K562 (cell line): ENCODE results near the gene ACOT13. TPM values are rescaled to one million over a fixed set of nuclear protein-coding genes. Genes with fewer than 3 reads are reported as not detected.

Experiments
- ATAC-seq: fragments of 200-7000 bp; cut with Tn5 transposase; 3 replicates; pipeline ENCODE4 v1.9.1; 2020; ENCODE audit warnings: moderate library complexity
- BruUV-seq: library from RNA; stranded (reverse); fragments of 400-500 nt; replicated peaks from 2 replicates; lab custom pipeline; 2021; lab: Mats Ljungman, UMichigan
- CTCF ChIA-PET: fragments of 300-600 bp; formaldehyde crosslinking; extraction: SDS; loops from one replicate; lab custom pipeline; 2021; ENCODE audit warnings: low intra/inter-chr PET ratio; lab: Yijun Ruan, JAX
- POLR2A ChIA-PET: fragments of 300-600, 350-650 bp; sonication (Branson Sonifier 250); formaldehyde crosslinking; extraction: SDS; loops from one replicate; lab custom pipeline; 2021; ENCODE audit warnings: antibody characterized with exemption, inconsistent platforms; lab: Yijun Ruan, JAX
- DNase-seq, 4 experiments: peaks; one replicate each; pipeline versions ENCODE4 v3.0.0 to v3.0.0-alpha.2; 2011 to 2018; ENCODE audit warnings: low spot score in 3 of 4, mixed read lengths in 3 of 4; ENCODE audit errors: extremely low read depth in 1 of 4
- FAIRE-seq: peaks from 2 replicates; lab custom pipeline; 2011; peaks lifted over from hg19 to GRCh38; lab: Jason Lieb, UNC
- H2AFZ ChIP-seq: 2 replicates; pipeline ENCODE4 v1.6.0; 2011; ENCODE audit warnings: low read depth, low read length, control low read depth, inconsistent platforms
- H3K27ac ChIP-seq: fragments of 200-600 bp; 3 replicates; pipeline ENCODE4 v1.8.0; 2011; ENCODE audit warnings: low read depth, mild to moderate bottlenecking, control low read depth, inconsistent platforms, low read length, moderate library complexity, mixed read lengths; ENCODE audit errors: extremely low read depth
- H3K27me3 ChIP-seq, 2 experiments: fragments of 300-600 bp in 1 of 2; 2 replicates in 1 of 2; 3 replicates in 1 of 2; pipeline versions ENCODE4 v1.6.0 to v1.8.0; 2011; ENCODE audit warnings: inconsistent platforms in 2 of 2, low read length in 2 of 2, mild to moderate bottlenecking in 1 of 2, mixed read lengths in 1 of 2, moderate library complexity in 1 of 2; ENCODE audit not compliant: control insufficient read depth in 2 of 2, insufficient read depth in 2 of 2
- H3K36me3 ChIP-seq: fragments of 300-600 bp; 3 replicates; pipeline ENCODE4 v1.8.0; 2011; ENCODE audit warnings: mild to moderate bottlenecking, low read length, inconsistent platforms; ENCODE audit not compliant: control insufficient read depth, insufficient read depth
- H3K4me1 ChIP-seq, 2 experiments: fragments of 200-600 bp in 1 of 2; replicated peaks in 1 of 2; 2 replicates in 1 of 2; 3 replicates in 1 of 2; pipeline versions ENCODE4 v1.5.1 to v1.8.0; 2011; ENCODE audit warnings: inconsistent platforms in 2 of 2, low read length in 2 of 2, mild to moderate bottlenecking in 1 of 2, mixed read lengths in 1 of 2, moderate library complexity in 1 of 2; ENCODE audit not compliant: control insufficient read depth in 2 of 2, insufficient read depth in 2 of 2
- H3K4me2 ChIP-seq: 2 replicates; pipeline ENCODE4 v1.6.1; 2011; ENCODE audit warnings: low read length, control low read depth, inconsistent platforms, mixed read lengths; ENCODE audit not compliant: insufficient read depth
- H3K4me3 ChIP-seq: fragments of 200-600 bp; sonication (generic), shearing (Covaris generic); 2 replicates; pipeline ENCODE4 v1.5.1; 2016; ENCODE audit warnings: control low read depth, inconsistent platforms
- H3K79me2 ChIP-seq: fragments of 200-600 bp; 3 replicates; pipeline ENCODE4 v1.8.0; 2011; ENCODE audit warnings: low read length, inconsistent platforms; ENCODE audit not compliant: control insufficient read depth, insufficient read depth
- H3K9ac ChIP-seq, 2 experiments: 2 replicates each; pipeline versions ENCODE4 v1.6.0 to v1.6.1; 2011; ENCODE audit warnings: low read depth in 2 of 2, low read length in 2 of 2, control low read depth in 1 of 2, inconsistent platforms in 1 of 2, mild to moderate bottlenecking in 1 of 2, mixed read lengths in 1 of 2; ENCODE audit not compliant: insufficient read depth in 1 of 2
- H3K9me1 ChIP-seq: one replicate; pipeline ENCODE4 v1.6.0; 2011; ENCODE audit warnings: inconsistent platforms, mild to moderate bottlenecking, low read length, moderate library complexity; ENCODE audit not compliant: control insufficient read depth, insufficient read depth
- H3K9me3 ChIP-seq: replicated peaks from 2 replicates; pipeline ENCODE4 v1.5.1; 2011; ENCODE audit warnings: low read depth, low read length, inconsistent platforms; ENCODE audit not compliant: control insufficient read depth, insufficient read depth
- H4K20me1 ChIP-seq: replicated peaks from 2 replicates; pipeline ENCODE4 v1.6.1; 2011; ENCODE audit warnings: low read length, inconsistent platforms, mixed read lengths; ENCODE audit not compliant: control insufficient read depth, insufficient read depth
- MAFG ChIP-seq: fragments of 450-650 bp; conservative IDR thresholded peaks from 2 replicates; pipeline ENCODE4 v1.6.1; 2016; ENCODE audit warnings: missing genetic modification characterization, missing compliant biosample characterization
- NFE2 ChIP-seq: IDR thresholded peaks from 2 replicates; pipeline ENCODE4 v1.6.1; 2014; ENCODE audit warnings: antibody characterized with exemption, low read depth
- SAFB ChIP-seq: fragments of 200-400 bp; formaldehyde crosslinking; IDR thresholded peaks from 2 replicates; pipeline ENCODE4 v1.6.1; 2017; ENCODE audit warnings: low read depth, low read length, borderline replicate concordance
- SIN3A ChIP-seq, 2 experiments: fragments of 150-350 bp in 1 of 2; IDR thresholded peaks; 2 replicates each; pipeline ENCODE4 v1.6.1; 2011 to 2016; ENCODE audit warnings: borderline replicate concordance in 2 of 2, low read depth in 2 of 2, low read length in 2 of 2, mild to moderate bottlenecking in 2 of 2, moderate library complexity in 2 of 2; ENCODE audit not compliant: control insufficient read depth in 1 of 2
- SMARCE1 ChIP-seq: fragments of 450-650 bp; IDR thresholded peaks from 2 replicates; pipeline ENCODE4 v1.7.1; 2016; ENCODE audit warnings: mild to moderate bottlenecking
- THRAP3 ChIP-seq: fragments of 450-650 bp; IDR thresholded peaks from 2 replicates; pipeline ENCODE4 v1.6.1; 2016; ENCODE audit warnings: mild to moderate bottlenecking, inconsistent platforms, borderline replicate concordance
- ZNF316 ChIP-seq: fragments of 450-650 bp; IDR thresholded peaks from 2 replicates; pipeline ENCODE4 v1.6.1; 2016
- ZNF785 ChIP-seq: fragments of 250-450 bp; sonication (Bioruptor Pico); IDR thresholded peaks from 2 replicates; pipeline ENCODE4 v1.4.0; 2020; ENCODE audit warnings: mild to moderate bottlenecking
- WGBS: fragments of 100-300 bp; shearing (Covaris generic); methylation state at CpG from one replicate; pipeline ENCODE4 v1.1.6; 2016; ENCODE audit warnings: low coverage, mixed read lengths; ENCODE audit not compliant: insufficient coverage; ENCODE audit errors: missing lambda C conversion rate; 5-methylcytosine and 5-hydroxymethylcytosine counted together
- in situ Hi-C: fragments of 300-500 bp; cut with MboI; formaldehyde crosslinking; loops from 4 replicates; pipeline ENCODE4 v1.15.0; 2018; ENCODE audit warnings: inconsistent platforms, mixed read lengths
- intact Hi-C: fragments of 100-400 bp; cut with micrococcal nuclease; formaldehyde crosslinking; loops from 2 replicates; pipeline ENCODE4 v1.14.2; 2022
- polyA plus RNA-seq, 8 experiments: library from polyadenylated mRNA; depleted of rRNA in 4 of 8; stranded (reverse) in 5 of 8; unstranded in 3 of 8; fragments of >200 nt; fragmentation: Nextera tagmentation in 2 of 8; fragmentation: Illumina TruSeq in 1 of 8; extraction: Ambion mirVana in 2 of 8; extraction: Trizol in 1 of 8; gene quantifications; 2 replicates each; pipeline versions ENCODE4 v1.2.1 to v1.2.3, GENCODE V29; 2011 to 2014; ENCODE audit warnings: inconsistent platforms in 1 of 8, missing spikeins in 1 of 8
- total RNA-seq, 7 experiments: library from RNA; depleted of rRNA in 6 of 7; stranded (reverse); fragments of >200 nt in 6 of 7; fragmentation: Illumina TruSeq in 2 of 7; extraction: Trizol in 2 of 7; gene quantifications; 2 replicates each; pipeline versions ENCODE4 v1.2.1 to v1.2.3, GENCODE V29; 2011 to 2021; ENCODE audit warnings: low replicate concordance in 1 of 7
- TF ChIP-seq, protein P1 (sequence below): fragments of 250-450 bp; sonication (Bioruptor Pico); IDR thresholded peaks from 2 replicates; pipeline ENCODE4 v1.5.0; 2022; ENCODE audit warnings: mild to moderate bottlenecking
- TF ChIP-seq, protein P2 (sequence below): fragments of 450-650 bp; conservative IDR thresholded peaks from 2 replicates; pipeline ENCODE4 v1.6.1; 2016; ENCODE audit warnings: missing genetic modification characterization, low read depth, mild to moderate bottlenecking, missing compliant biosample characterization, moderate library complexity
- TF ChIP-seq, protein P3 (sequence below): fragments of 450-650 bp; formaldehyde crosslinking; conservative IDR thresholded peaks from 2 replicates; pipeline ENCODE4 v1.4.0; 2022; ENCODE audit warnings: mild to moderate bottlenecking, missing genetic modification characterization
- TF ChIP-seq, protein P4 (sequence below): fragments of 450-650 bp; formaldehyde crosslinking; IDR thresholded peaks from 2 replicates; pipeline ENCODE4 v1.4.0; 2022; ENCODE audit warnings: mild to moderate bottlenecking, moderate library complexity
- TF ChIP-seq, protein P5 (sequence below): sonication (generic); formaldehyde crosslinking; IDR thresholded peaks from 2 replicates; pipeline ENCODE4 v1.8.0; 2022; ENCODE audit warnings: missing genetic modification reagents, mild to moderate bottlenecking, moderate library complexity, borderline replicate concordance

Gene ACOT13
- total and polyA plus RNA-seq, 9 of the 15 experiments (the other 6 are each of a cell fraction or from before 2014, with no cell fraction given) = 14.1 to 129 (median 65.7) TPM

DNA sequence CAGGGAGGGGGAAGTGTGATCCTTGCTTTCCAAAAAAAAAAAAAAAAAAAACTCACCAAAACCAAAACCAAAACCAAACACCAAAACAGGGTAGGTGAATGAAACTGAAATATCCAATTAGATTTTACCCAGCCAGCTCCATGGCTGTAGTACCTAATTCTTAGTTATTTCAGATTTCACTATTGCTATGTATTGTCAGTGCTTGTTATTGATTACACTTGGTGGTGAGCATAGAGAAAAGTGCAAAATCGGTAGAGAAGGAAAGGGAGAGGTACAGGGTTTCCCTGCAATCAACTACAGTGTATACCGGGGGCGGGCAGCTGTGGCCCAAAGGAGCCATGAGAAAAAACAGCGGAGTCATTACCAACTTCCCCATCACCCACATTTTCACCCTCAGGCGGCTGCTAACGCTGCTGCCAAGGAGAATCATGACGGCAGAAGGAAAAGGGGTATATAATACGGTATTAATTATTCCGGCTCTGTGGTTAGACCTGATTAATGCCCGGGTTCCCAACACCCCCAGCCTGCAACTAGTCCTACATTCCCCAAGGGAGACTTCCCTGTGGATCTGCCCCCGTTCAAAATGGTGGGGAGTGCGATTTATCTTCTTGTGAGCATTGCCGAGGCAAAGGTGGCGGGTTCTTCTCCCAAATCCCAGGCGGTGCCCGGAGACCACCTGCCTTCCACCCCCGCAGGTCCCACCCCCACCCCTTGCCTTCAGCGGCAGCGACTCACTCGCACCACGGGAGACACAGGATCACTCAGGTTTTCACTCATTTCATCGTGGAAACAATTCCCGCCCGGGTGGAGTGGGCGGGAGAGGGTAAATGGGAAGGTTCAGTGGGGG is 52.5 kb downstream of the ACOT13 start, which contains the start of gene C6orf62:
Gene C6orf62, minus strand, starts transcription at position 30 of the 847 bp plus-strand sequence. CDS start 486 bp downstream, outside the sequence.
- intact Hi-C loops = loop anchor here (2.0 kb wide), 1 partner anchor 53 kb away; the partner anchor contains the start of genes ACOT13 and TDP2
- CTCF ChIA-PET = interaction anchor here (0.6 kb wide), 1 partner anchor 330 kb away, joined by 6 read pairs; no protein-coding TSS in a partner anchor
- POLR2A ChIA-PET = interaction anchor here (0.6 to 3.4 kb wide), 18 partner anchors 8 to 286 kb away, joined by 3 to 45 read pairs (median 5); partner anchors contain the start of genes ACOT13, GMNN and TDP2
- peak; percentile 32 for FAIRE-seq
- Histone ChIP-seq H3K4me1 (peaks cover 6 to 17% of the 10 kb centered on the region in 2 experiments; a peak in 3 of 5 replicates), H3K4me2 (peak within 1 kb of the TSS; percentile 93), H3K27ac (peak within 1 kb of the TSS; percentile 97), H3K27me3 (no peaks in the 10 kb centered on the region), H3K9me1 (peaks cover 4% of the 10 kb centered on the region), H4K20me1 (peaks cover 28% of the 10 kb centered on the region), H3K9ac (peak within 1 kb of the TSS; percentile 97 to 99), H3K36me3 (peaks cover 49% of the 10 kb centered on the region), H3K9me3 (no peaks in the 10 kb centered on the region; the same call in 1 of the 2 replicates), H3K4me3 (peak within 1 kb of the TSS; percentile 94), H3K79me2 (peaks cover 63% of the 10 kb centered on the region), H2AFZ (no peak within 1 kb of the TSS)
- BruUV-seq = no TSS peak
- peak; percentile 56 for ATAC-seq
- under 1% methylated on average over 24 of the region's 25 CpGs for WGBS
- DNase-seq = peak in 3 of 4 experiments; percentile 20 to 65 (median 58)
- in situ Hi-C loops = no loop called here
- TF ChIP-seq SAFB (0 out of 2 replicates have a peak, but pooled peaks have one; percentile 13), THRAP3 (no peak), ZNF785 (no peak), NFE2 (peak; percentile 95), SIN3A (IDR thresholded peaks at IDR 0.05; ENCODE audit: borderline replicate concordance in 2 of 2, control insufficient read depth in 1 of 2, low read depth in 2 of 2, low read length in 2 of 2) (peak; percentile 53 to 74; a peak in 2 of 4 replicates), SMARCE1 (peak; percentile 52; the same call in 1 of the 2 replicates), ZNF316 (peak; percentile 65), MAFG (tag) (peak; percentile 72)
- TF ChIP-seq, protein P1, sequence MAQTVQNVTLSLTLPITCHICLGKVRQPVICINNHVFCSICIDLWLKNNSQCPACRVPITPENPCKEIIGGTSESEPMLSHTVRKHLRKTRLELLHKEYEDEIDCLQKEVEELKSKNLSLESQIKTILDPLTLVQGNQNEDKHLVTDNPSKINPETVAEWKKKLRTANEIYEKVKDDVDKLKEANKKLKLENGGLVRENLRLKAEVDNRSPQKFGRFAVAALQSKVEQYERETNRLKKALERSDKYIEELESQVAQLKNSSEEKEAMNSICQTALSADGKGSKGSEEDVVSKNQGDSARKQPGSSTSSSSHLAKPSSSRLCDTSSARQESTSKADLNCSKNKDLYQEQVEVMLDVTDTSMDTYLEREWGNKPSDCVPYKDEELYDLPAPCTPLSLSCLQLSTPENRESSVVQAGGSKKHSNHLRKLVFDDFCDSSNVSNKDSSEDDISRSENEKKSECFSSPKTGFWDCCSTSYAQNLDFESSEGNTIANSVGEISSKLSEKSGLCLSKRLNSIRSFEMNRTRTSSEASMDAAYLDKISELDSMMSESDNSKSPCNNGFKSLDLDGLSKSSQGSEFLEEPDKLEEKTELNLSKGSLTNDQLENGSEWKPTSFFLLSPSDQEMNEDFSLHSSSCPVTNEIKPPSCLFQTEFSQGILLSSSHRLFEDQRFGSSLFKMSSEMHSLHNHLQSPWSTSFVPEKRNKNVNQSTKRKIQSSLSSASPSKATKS (CRISPR knock-in tag) = no peak
- TF ChIP-seq, protein P2, sequence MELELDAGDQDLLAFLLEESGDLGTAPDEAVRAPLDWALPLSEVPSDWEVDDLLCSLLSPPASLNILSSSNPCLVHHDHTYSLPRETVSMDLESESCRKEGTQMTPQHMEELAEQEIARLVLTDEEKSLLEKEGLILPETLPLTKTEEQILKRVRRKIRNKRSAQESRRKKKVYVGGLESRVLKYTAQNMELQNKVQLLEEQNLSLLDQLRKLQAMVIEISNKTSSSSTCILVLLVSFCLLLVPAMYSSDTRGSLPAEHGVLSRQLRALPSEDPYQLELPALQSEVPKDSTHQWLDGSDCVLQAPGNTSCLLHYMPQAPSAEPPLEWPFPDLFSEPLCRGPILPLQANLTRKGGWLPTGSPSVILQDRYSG (tag) = no peak
- TF ChIP-seq, protein P3, sequence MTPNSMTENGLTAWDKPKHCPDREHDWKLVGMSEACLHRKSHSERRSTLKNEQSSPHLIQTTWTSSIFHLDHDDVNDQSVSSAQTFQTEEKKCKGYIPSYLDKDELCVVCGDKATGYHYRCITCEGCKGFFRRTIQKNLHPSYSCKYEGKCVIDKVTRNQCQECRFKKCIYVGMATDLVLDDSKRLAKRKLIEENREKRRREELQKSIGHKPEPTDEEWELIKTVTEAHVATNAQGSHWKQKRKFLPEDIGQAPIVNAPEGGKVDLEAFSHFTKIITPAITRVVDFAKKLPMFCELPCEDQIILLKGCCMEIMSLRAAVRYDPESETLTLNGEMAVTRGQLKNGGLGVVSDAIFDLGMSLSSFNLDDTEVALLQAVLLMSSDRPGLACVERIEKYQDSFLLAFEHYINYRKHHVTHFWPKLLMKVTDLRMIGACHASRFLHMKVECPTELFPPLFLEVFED (CRISPR knock-in tag) = 0 out of 2 replicates have a peak, but pooled peaks have one; percentile 35
- TF ChIP-seq, protein P4, sequence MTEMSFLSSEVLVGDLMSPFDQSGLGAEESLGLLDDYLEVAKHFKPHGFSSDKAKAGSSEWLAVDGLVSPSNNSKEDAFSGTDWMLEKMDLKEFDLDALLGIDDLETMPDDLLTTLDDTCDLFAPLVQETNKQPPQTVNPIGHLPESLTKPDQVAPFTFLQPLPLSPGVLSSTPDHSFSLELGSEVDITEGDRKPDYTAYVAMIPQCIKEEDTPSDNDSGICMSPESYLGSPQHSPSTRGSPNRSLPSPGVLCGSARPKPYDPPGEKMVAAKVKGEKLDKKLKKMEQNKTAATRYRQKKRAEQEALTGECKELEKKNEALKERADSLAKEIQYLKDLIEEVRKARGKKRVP (CRISPR knock-in tag) = peak; percentile 7; the same call in 1 of the 2 replicates
- TF ChIP-seq, protein P5, sequence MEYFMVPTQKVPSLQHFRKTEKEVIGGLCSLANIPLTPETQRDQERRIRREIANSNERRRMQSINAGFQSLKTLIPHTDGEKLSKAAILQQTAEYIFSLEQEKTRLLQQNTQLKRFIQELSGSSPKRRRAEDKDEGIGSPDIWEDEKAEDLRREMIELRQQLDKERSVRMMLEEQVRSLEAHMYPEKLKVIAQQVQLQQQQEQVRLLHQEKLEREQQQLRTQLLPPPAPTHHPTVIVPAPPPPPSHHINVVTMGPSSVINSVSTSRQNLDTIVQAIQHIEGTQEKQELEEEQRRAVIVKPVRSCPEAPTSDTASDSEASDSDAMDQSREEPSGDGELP (CRISPR knock-in tag) = peak; percentile 59; the same call in 1 of the 2 replicates
